Body of pancreas (tissue), 4 donors: ENCODE results near the gene HMCN2.

ENCODE experiments used
- POLR2A ChIP-seq, 3 donors: fragments of 450-650 bp; IDR thresholded peaks; one replicate each; pipeline ENCODE4 v1.6.1; 2016; ENCODE audit warnings: antibody characterized with exemption in 3 of 3, mild to moderate bottlenecking in 2 of 3
- TF ChIP-seq, protein P1 (sequence below), 7 experiments: fragments of 450-650 bp in 4 of 7; fragments of 200-600 bp in 3 of 7; sonication (generic) in 3 of 7; IDR thresholded peaks; one replicate each; pipeline ENCODE4 v1.5.1; 2016 to 2019; ENCODE audit warnings: antibody characterized with exemption in 7 of 7

DNA sequence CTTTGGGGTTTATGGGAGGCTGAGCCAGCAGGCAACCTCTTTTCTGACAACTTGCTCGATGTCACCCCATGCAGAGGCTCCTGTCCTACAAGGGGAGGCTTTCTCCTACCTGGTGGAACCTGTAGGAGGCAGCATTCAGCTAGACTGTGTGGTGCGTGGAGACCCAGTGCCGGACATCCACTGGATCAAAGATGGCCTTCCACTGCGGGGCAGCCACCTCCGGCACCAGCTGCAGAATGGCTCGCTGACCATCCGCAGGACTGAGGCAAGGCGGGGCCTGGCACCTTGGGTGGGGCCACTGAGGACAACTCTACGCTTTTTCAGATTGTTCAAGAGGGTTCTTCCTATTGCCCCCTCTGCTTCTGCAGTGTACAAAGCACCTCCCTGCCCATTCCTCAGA lies 143.1 kb downstream of the HMCN2 start:
- TF ChIP-seq, protein P1, sequence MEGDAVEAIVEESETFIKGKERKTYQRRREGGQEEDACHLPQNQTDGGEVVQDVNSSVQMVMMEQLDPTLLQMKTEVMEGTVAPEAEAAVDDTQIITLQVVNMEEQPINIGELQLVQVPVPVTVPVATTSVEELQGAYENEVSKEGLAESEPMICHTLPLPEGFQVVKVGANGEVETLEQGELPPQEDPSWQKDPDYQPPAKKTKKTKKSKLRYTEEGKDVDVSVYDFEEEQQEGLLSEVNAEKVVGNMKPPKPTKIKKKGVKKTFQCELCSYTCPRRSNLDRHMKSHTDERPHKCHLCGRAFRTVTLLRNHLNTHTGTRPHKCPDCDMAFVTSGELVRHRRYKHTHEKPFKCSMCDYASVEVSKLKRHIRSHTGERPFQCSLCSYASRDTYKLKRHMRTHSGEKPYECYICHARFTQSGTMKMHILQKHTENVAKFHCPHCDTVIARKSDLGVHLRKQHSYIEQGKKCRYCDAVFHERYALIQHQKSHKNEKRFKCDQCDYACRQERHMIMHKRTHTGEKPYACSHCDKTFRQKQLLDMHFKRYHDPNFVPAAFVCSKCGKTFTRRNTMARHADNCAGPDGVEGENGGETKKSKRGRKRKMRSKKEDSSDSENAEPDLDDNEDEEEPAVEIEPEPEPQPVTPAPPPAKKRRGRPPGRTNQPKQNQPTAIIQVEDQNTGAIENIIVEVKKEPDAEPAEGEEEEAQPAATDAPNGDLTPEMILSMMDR (IDR thresholded peaks at IDR 0.05): no peak
- TF ChIP-seq POLR2A (IDR thresholded peaks at IDR 0.05): no peak
